Astrocyte of the cerebellum (primary cell): Measurements from ENCODE around the gene USP26.

ENCODE experiments used
- DNase-seq: peaks from one replicate; pipeline ENCODE4 v3.0.0-alpha.2; 2011; ENCODE audit warnings: low read depth
- H3K4me3 ChIP-seq: 2 replicates; pipeline ENCODE4 v1.5.1; 2011; ENCODE audit warnings: mild to moderate bottlenecking, low read depth, low read length, moderate library complexity
- in situ Hi-C: cut with HindIII; loops from 2 replicates; pipeline ENCODE4 v1.10.0; 2017; ENCODE audit warnings: low sequenced_read_pairs
- TF ChIP-seq, protein P1 (sequence below): IDR thresholded peaks from 2 replicates; pipeline ENCODE4 v1.5.1; 2012; ENCODE audit warnings: low read length, low read depth, moderate library complexity, mild to moderate bottlenecking; ENCODE audit errors: missing control alignments

Gene USP26, protein sequence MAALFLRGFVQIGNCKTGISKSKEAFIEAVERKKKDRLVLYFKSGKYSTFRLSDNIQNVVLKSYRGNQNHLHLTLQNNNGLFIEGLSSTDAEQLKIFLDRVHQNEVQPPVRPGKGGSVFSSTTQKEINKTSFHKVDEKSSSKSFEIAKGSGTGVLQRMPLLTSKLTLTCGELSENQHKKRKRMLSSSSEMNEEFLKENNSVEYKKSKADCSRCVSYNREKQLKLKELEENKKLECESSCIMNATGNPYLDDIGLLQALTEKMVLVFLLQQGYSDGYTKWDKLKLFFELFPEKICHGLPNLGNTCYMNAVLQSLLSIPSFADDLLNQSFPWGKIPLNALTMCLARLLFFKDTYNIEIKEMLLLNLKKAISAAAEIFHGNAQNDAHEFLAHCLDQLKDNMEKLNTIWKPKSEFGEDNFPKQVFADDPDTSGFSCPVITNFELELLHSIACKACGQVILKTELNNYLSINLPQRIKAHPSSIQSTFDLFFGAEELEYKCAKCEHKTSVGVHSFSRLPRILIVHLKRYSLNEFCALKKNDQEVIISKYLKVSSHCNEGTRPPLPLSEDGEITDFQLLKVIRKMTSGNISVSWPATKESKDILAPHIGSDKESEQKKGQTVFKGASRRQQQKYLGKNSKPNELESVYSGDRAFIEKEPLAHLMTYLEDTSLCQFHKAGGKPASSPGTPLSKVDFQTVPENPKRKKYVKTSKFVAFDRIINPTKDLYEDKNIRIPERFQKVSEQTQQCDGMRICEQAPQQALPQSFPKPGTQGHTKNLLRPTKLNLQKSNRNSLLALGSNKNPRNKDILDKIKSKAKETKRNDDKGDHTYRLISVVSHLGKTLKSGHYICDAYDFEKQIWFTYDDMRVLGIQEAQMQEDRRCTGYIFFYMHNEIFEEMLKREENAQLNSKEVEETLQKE

DNA sequence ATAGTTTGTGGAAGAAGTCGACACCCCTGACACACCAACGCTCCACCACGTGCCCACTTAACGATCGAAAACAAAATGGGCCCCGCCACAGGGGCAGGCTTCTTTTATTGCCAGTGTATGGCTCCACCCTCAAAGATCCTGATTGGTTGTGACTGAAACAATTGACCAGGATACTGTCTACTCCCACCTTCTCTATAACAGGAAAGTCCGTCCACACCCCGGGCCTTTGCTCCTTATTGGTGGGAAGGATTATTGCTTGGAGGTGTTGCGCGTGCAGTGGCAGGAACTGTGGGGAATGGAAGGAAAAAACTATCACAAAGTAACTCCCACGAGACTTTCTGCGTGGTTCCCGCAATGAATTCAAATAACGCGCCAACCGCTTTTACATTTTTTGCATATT is at the start of gene USP26:
Gene USP26, minus strand, starts transcription at position 79 of the 400 bp plus-strand sequence. CDS start 68,889 bp downstream, outside the sequence.
- DNase-seq = no peak
- in situ Hi-C loops = no loop called here
- no peak within 1 kb of the TSS for H3K4me3 ChIP-seq
- TF ChIP-seq, protein P1, sequence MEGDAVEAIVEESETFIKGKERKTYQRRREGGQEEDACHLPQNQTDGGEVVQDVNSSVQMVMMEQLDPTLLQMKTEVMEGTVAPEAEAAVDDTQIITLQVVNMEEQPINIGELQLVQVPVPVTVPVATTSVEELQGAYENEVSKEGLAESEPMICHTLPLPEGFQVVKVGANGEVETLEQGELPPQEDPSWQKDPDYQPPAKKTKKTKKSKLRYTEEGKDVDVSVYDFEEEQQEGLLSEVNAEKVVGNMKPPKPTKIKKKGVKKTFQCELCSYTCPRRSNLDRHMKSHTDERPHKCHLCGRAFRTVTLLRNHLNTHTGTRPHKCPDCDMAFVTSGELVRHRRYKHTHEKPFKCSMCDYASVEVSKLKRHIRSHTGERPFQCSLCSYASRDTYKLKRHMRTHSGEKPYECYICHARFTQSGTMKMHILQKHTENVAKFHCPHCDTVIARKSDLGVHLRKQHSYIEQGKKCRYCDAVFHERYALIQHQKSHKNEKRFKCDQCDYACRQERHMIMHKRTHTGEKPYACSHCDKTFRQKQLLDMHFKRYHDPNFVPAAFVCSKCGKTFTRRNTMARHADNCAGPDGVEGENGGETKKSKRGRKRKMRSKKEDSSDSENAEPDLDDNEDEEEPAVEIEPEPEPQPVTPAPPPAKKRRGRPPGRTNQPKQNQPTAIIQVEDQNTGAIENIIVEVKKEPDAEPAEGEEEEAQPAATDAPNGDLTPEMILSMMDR = no peak

DNA sequence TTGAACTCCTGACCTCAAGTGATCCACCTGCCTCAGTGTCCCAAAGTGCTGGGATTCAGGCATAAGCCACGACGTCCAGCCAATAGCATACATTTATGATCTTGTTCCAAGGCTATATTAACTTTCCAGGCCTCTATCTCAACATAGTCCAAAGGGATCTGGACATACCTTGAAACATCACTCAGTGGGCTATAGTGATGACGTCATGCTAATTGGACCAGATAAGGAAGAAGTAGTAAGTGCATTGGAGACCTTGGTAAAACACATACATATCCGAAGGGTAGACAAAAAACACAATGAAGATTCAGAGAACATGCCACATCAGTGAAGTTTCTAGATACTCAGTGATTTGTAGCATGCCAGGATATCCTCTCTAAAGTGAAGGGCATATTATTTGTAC is 37.4 kb upstream of the USP26 start:
- in situ Hi-C loops = no loop called here

DNA sequence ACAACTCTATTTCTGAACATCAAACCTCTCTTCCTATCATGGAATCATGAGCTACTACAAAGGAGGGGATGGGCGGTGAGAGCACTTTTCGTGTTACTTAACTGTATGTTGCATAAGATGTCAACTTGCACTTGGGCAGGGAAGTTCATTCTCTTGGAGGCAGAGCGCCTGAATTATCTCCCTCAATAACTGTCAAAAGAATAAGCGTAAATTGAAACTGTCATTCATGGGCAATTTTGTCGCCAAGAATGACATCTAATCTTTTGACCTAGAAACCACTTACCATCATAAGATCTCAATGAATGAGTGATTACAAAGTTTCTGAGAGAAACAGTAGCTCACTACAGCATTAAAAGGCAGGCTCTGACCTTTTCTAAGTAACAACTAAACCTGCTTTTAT is 23.5 kb upstream of the USP26 start:
- no peak for DNase-seq
- in situ Hi-C loops = no loop called here
- H3K4me3 ChIP-seq = no peak overlapping the region
- TF ChIP-seq, protein P1 = no peak

More for the DNA sequence above, 37.4 kb upstream of the USP26 start:
- TF ChIP-seq, protein P1 = no peak
- no peak overlapping the region for H3K4me3 ChIP-seq
- no peak for DNase-seq

DNA sequence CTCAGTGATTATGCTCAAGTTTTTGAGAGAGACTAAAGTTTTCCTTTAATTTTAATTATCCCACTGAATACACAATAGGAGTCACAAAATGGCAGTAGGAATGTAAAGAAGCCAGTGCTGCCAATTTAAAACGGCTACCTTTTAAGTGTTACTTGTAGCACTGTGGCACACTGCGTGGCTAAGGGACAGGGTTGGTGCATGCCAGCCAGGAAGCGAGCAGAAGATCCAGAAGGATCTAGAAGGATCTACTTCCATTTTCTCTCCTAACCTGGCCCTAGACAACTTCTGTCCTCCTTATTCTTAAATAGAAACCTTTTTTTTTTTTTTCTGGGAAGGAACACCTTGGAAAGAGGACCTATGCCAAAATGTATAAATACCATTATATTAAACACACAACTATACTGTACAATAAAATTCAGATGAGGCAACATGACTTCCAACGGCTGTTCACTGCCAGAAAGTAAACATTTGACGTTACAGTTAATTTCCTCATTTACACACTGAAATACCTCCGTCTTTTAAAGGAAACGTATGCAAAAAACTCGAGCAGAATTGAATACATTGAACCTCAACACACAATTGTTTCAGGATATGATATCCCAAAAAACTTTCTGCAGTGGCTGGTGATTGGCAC is 2.7 kb downstream of the USP26 start:
- no peak overlapping the region for H3K4me3 ChIP-seq
- in situ Hi-C loops = no loop called here
- no peak for DNase-seq
- TF ChIP-seq, protein P1 = no peak

DNA sequence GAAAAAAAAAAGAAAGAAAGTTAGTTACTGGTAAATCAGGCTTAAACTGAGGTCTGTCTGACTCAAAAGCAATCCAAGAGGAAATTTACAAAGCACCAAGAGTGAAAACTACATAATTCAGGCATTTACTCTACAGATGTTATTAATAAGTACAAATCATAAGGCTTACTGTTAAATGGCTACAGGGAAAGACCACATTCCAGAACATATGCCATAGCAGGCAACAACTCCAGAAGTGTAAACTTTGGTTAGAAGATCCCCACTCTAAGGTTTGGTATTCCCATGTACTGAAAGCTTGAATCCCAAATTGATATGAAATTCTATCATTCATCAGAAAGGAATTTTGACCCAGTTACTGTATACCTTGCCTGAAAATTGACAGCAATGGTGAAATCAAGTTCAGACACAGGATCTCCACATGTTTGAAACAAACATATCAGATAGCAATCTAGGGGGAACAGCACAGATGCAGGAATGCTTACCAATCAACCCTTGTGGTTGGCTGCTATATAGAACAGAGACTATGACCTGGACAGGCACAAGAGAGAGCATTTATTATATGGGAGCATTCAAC is 6.6 kb downstream of the USP26 start:
- in situ Hi-C loops = no loop called here
- no peak overlapping the region for H3K4me3 ChIP-seq
- TF ChIP-seq, protein P1 = no peak
- no peak for DNase-seq

DNA sequence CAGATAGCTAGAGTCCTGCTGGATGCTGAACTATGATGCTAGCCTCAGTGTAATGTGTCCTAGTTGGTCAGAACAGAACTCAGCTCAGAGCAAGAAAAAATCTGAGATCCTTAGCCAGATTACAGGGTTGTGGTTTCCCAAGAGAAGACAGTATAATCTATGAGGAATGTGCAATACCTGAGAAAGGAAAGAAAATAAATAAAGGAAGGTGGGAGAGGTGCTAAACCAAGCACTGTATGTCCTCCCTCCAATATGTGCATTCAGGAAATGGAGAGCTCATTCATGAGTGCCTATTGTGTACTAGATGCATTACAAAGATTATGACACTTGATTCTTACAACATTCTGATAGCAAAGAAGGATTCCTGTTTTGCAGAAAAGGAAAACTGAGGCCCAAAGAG is 7.5 kb downstream of the USP26 start:
- no peak for DNase-seq
- in situ Hi-C loops = no loop called here
- TF ChIP-seq, protein P1 = no peak
- no peak overlapping the region for H3K4me3 ChIP-seq
